Activated T-cell treated with anti-CD3 and anti-CD28 coated beads for 48 hours (primary cell): ENCODE data around the gene LONRF2.

ENCODE experiments used
- DNase-seq: peaks from one replicate; pipeline ENCODE4 v3.0.0-alpha.2; 2020; ENCODE audit warnings: low read depth

The LONRF2 gene

GRCh38 chr2:100235581-100235980 lies 86.7 kb downstream of the LONRF2 start:
- no peak for DNase-seq

GRCh38 chr2:100235098-100235497 lies 87.2 kb downstream of the LONRF2 start:
- DNase-seq: no peak

- DNase-seq: no peak
Measured at GRCh38 chr2:100234141-100234540, 88.2 kb downstream of the LONRF2 start.

- DNase-seq: no peak
Measured at GRCh38 chr2:100233061-100233460, 89.2 kb downstream of the LONRF2 start.

- no peak for DNase-seq
Measured at GRCh38 chr2:100230754-100231153, 91.5 kb downstream of the LONRF2 start.

- no peak for DNase-seq
Measured at GRCh38 chr2:100228967-100229366, 93.3 kb downstream of the LONRF2 start.

GRCh38 chr2:100228415-100228814 lies 93.9 kb downstream of the LONRF2 start:
- no peak for DNase-seq

GRCh38 chr2:100224988-100225710 lies 97.2 kb downstream of the LONRF2 start:
- no peak for DNase-seq

- no peak for DNase-seq
Measured at GRCh38 chr2:100223502-100223901, 98.8 kb downstream of the LONRF2 start.
